ENCODE measurements around the gene EBF3. TPM values are rescaled to one million over a fixed set of nuclear protein-coding genes. Genes with fewer than 3 reads are reported as not detected.

The EBF3 gene
- total RNA-seq, 1 experiment from 2014 or later = not detected

- Histone ChIP-seq H3K9me3 (ENCODE audit: insufficient read depth, low read depth) (no peaks in the 10 kb centered on the region), H3F3A (ENCODE audit: insufficient read depth, low read depth) (no peaks in the 10 kb centered on the region), H3K9me2 (ENCODE audit: insufficient read depth) (no peaks in the 10 kb centered on the region), H4K20me1 (ENCODE audit: insufficient read depth) (no peaks in the 10 kb centered on the region), H3K4me3 (no peak overlapping the region), H3K27ac (no peak overlapping the region), H3K36me3 (ENCODE audit: low read depth) (no peaks in the 10 kb centered on the region), H2AFZ (no peak overlapping the region), H3K27me3 (ENCODE audit: insufficient read depth, low read depth) (peaks cover 68% of the 10 kb centered on the region), H3K79me2 (ENCODE audit: low read depth) (no peaks in the 10 kb centered on the region), H3K4me1 (replicated peaks; ENCODE audit: insufficient read depth) (no peaks in the 10 kb centered on the region), H3K4me2 (no peak overlapping the region)
- ChIA-PET POLR2A (ENCODE audit: unreplicated experiment) (no interaction called here), CTCF (no interaction called here)
- intact Hi-C loops (cut with micrococcal nuclease; ENCODE audit: unreplicated experiment) = no loop called here
- BruUV-seq (replicated peaks) = no TSS peak
- TF ChIP-seq CTCF (conservative IDR thresholded peaks at IDR 0.05) (no peak), EZH2 (IDR thresholded peaks at IDR 0.05; ENCODE audit: low read depth) (no peak)
- no peak for DNase-seq
Observed at GRCh38 chr10:129892548-129893052, 71.5 kb downstream of the EBF3 start.

- no peak overlapping the region for H3K4me3 ChIP-seq
- H2AFZ ChIP-seq = no peak overlapping the region
- no peaks in the 10 kb centered on the region for H3K9me2 ChIP-seq (ENCODE audit: insufficient read depth)
- ChIA-PET CTCF (no interaction called here), POLR2A (ENCODE audit: unreplicated experiment) (no interaction called here)
- intact Hi-C loops (cut with micrococcal nuclease; ENCODE audit: unreplicated experiment) = no loop called here
- H3K27ac ChIP-seq = no peak overlapping the region
- BruUV-seq (replicated peaks) = no TSS peak
- H4K20me1 ChIP-seq (ENCODE audit: insufficient read depth) = no peaks in the 10 kb centered on the region
- no peak overlapping the region for H3K4me2 ChIP-seq
- no peaks in the 10 kb centered on the region for H3K36me3 ChIP-seq (ENCODE audit: low read depth)
- no peak for DNase-seq
- no peaks in the 10 kb centered on the region for H3F3A ChIP-seq (ENCODE audit: insufficient read depth, low read depth)
- TF ChIP-seq EZH2 (IDR thresholded peaks at IDR 0.05; ENCODE audit: low read depth) = no peak
- no peak for TF ChIP-seq CTCF (conservative IDR thresholded peaks at IDR 0.05)
- H3K9me3 ChIP-seq (ENCODE audit: insufficient read depth, low read depth) = no peaks in the 10 kb centered on the region
- H3K4me1 ChIP-seq (replicated peaks; ENCODE audit: insufficient read depth) = no peaks in the 10 kb centered on the region
- no peaks in the 10 kb centered on the region for H3K79me2 ChIP-seq (ENCODE audit: low read depth)
- peaks cover 60% of the 10 kb centered on the region for H3K27me3 ChIP-seq (ENCODE audit: insufficient read depth, low read depth)
Observed at GRCh38 chr10:129891806-129892205, 72.3 kb downstream of the EBF3 start.

- Histone ChIP-seq H3K36me3 (ENCODE audit: low read depth) (no peaks in the 10 kb centered on the region), H3K79me2 (ENCODE audit: low read depth) (no peaks in the 10 kb centered on the region), H3K4me3 (no peak overlapping the region), H3K27me3 (ENCODE audit: insufficient read depth, low read depth) (peaks cover 50% of the 10 kb centered on the region), H4K20me1 (ENCODE audit: insufficient read depth) (no peaks in the 10 kb centered on the region), H3K9me3 (ENCODE audit: insufficient read depth, low read depth) (no peaks in the 10 kb centered on the region), H2AFZ (no peak overlapping the region), H3K4me2 (no peak overlapping the region), H3K27ac (no peak overlapping the region), H3K9me2 (ENCODE audit: insufficient read depth) (no peaks in the 10 kb centered on the region), H3F3A (ENCODE audit: insufficient read depth, low read depth) (no peaks in the 10 kb centered on the region), H3K4me1 (replicated peaks; ENCODE audit: insufficient read depth) (no peaks in the 10 kb centered on the region)
- intact Hi-C loops (cut with micrococcal nuclease; ENCODE audit: unreplicated experiment) = no loop called here
- ChIA-PET POLR2A (ENCODE audit: unreplicated experiment) (no interaction called here), CTCF (no interaction called here)
- DNase-seq = no peak
- BruUV-seq (replicated peaks) = no TSS peak
- TF ChIP-seq EZH2 (IDR thresholded peaks at IDR 0.05; ENCODE audit: low read depth) = no peak
- no peak for TF ChIP-seq CTCF (conservative IDR thresholded peaks at IDR 0.05)
Observed at GRCh38 chr10:129890170-129890569, 73.9 kb downstream of the EBF3 start.

Measured in PC-9 (cell line).